ENCODE measurements around the gene SLC9A3.

DNA sequence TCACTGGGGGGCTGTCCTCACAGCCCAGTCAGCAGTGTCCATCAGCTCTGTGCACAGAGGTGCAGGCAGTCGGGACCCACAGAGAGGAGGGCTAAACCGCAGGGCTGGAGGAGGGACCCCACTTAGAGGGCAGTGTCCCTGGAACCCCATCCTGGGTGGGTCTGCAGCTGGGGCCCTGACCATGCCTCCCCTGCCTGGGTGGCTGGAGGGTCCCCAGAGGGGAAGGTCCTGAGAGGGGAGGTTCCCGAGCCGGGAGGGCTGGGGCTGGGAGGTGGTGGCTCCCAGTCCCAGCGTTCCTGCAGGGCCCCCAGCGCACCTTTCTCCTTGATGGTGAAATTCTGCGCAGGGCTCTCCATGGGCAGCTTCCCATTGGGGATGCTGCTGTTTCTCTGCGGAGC is 48.5 kb downstream of the SLC9A3 start:
- TF ChIP-seq, protein P1, sequence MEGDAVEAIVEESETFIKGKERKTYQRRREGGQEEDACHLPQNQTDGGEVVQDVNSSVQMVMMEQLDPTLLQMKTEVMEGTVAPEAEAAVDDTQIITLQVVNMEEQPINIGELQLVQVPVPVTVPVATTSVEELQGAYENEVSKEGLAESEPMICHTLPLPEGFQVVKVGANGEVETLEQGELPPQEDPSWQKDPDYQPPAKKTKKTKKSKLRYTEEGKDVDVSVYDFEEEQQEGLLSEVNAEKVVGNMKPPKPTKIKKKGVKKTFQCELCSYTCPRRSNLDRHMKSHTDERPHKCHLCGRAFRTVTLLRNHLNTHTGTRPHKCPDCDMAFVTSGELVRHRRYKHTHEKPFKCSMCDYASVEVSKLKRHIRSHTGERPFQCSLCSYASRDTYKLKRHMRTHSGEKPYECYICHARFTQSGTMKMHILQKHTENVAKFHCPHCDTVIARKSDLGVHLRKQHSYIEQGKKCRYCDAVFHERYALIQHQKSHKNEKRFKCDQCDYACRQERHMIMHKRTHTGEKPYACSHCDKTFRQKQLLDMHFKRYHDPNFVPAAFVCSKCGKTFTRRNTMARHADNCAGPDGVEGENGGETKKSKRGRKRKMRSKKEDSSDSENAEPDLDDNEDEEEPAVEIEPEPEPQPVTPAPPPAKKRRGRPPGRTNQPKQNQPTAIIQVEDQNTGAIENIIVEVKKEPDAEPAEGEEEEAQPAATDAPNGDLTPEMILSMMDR (conservative IDR thresholded peaks at IDR 0.05): no peak
- no peak for TF ChIP-seq ZFX (IDR thresholded peaks at IDR 0.05)

All from C4-2B (cell line).